GM18951 (cell line): ENCODE measurements around the gene ADIG.

Source experiments
- POLR2A ChIP-seq: IDR thresholded peaks from 4 replicates; pipeline ENCODE4 v1.6.1; 2011; ENCODE audit warnings: mild to moderate bottlenecking; ENCODE audit not compliant: insufficient read length, insufficient read depth; ENCODE audit errors: extremely low read depth
- in situ Hi-C: fragments of 300-500 bp; cut with MboI; formaldehyde crosslinking; loops from one replicate; pipeline ENCODE4 v1.12.0; 2022; ENCODE audit warnings: low sequenced_read_pairs, mixed read lengths, inconsistent platforms; ENCODE audit not compliant: unreplicated experiment

Gene ADIG

GRCh38 chr20:38557174-38557573, 23.8 kb upstream of the ADIG start:
- no peak for TF ChIP-seq POLR2A
- in situ Hi-C loops, result no loop called here

- in situ Hi-C loops, result no loop called here
Observed at GRCh38 chr20:38558596-38559360, 22.2 kb upstream of the ADIG start.

GRCh38 chr20:38559764-38560163, 21.2 kb upstream of the ADIG start:
- in situ Hi-C loops, result no loop called here
- TF ChIP-seq POLR2A, result no peak

More at GRCh38 chr20:38558596-38559360, 22.2 kb upstream of the ADIG start:
- no peak for TF ChIP-seq POLR2A

GRCh38 chr20:38563802-38564431, 17.1 kb upstream of the ADIG start:
- in situ Hi-C loops, result no loop called here

GRCh38 chr20:38564680-38565079, 16.3 kb upstream of the ADIG start:
- TF ChIP-seq POLR2A, result no peak
- in situ Hi-C loops, result no loop called here

More at GRCh38 chr20:38563802-38564431, 17.1 kb upstream of the ADIG start:
- no peak for TF ChIP-seq POLR2A

- in situ Hi-C loops, result no loop called here
Observed at GRCh38 chr20:38566036-38566598, 14.9 kb upstream of the ADIG start.

GRCh38 chr20:38569747-38570525, 11.1 kb upstream of the ADIG start:
- in situ Hi-C loops, result no loop called here
- no peak for TF ChIP-seq POLR2A

More at GRCh38 chr20:38566036-38566598, 14.9 kb upstream of the ADIG start:
- TF ChIP-seq POLR2A, result no peak

GRCh38 chr20:38573413-38573812, 7.6 kb upstream of the ADIG start:
- TF ChIP-seq POLR2A, result no peak
- in situ Hi-C loops, result no loop called here

- TF ChIP-seq POLR2A, result no peak
- in situ Hi-C loops, result no loop called here
Observed at GRCh38 chr20:38579219-38579910, 1.6 kb upstream of the ADIG start.

GRCh38 chr20:38579921-38580320, 1.1 kb upstream of the ADIG start:
- in situ Hi-C loops, result no loop called here
- TF ChIP-seq POLR2A, result no peak

- in situ Hi-C loops, result no loop called here
Observed at GRCh38 chr20:38581830-38582358, 897 bp downstream of the ADIG start.

GRCh38 chr20:38583306-38583705, 2.3 kb downstream of the ADIG start:
- TF ChIP-seq POLR2A, result no peak

More at GRCh38 chr20:38581830-38582358, 897 bp downstream of the ADIG start:
- TF ChIP-seq POLR2A, result no peak

More at GRCh38 chr20:38583306-38583705, 2.3 kb downstream of the ADIG start:
- in situ Hi-C loops, result no loop called here
